ENCODE data around the gene PSMC3IP. TPM values are rescaled to one million over a fixed set of nuclear protein-coding genes. Genes with fewer than 3 reads are reported as not detected.
"Not testable (repeated sequence)": the region's sequence is repeated elsewhere in the genome, so short reads cannot be mapped to it uniquely, and the experiment has no call there.

Gene PSMC3IP
- total RNA-seq, 6 donors from 2014 or later = 1.9 to 6.8 (median 3.8) TPM; not detected in 1

GRCh38 chr17:42548993-42549755, 28.4 kb downstream of the PSMC3IP start:
- Histone ChIP-seq H3K9me3 (no peaks in the 10 kb centered on the region), H3K4me1 (peaks cover 12 to 34% (median 18%) of the 10 kb centered on the region in 4 donors), H3K4me3 (no peak overlapping the region), H3K36me3 (peaks cover 0 to 19% (median 1%) of the 10 kb centered on the region in 4 donors), H3K27ac (no peak overlapping the region), H3K27me3 (no peaks in the 10 kb centered on the region)
- no peak for ATAC-seq (ENCODE audit: low FRiP score in 2 of 2)
- no peak for DNase-seq
- TF ChIP-seq, protein P1, sequence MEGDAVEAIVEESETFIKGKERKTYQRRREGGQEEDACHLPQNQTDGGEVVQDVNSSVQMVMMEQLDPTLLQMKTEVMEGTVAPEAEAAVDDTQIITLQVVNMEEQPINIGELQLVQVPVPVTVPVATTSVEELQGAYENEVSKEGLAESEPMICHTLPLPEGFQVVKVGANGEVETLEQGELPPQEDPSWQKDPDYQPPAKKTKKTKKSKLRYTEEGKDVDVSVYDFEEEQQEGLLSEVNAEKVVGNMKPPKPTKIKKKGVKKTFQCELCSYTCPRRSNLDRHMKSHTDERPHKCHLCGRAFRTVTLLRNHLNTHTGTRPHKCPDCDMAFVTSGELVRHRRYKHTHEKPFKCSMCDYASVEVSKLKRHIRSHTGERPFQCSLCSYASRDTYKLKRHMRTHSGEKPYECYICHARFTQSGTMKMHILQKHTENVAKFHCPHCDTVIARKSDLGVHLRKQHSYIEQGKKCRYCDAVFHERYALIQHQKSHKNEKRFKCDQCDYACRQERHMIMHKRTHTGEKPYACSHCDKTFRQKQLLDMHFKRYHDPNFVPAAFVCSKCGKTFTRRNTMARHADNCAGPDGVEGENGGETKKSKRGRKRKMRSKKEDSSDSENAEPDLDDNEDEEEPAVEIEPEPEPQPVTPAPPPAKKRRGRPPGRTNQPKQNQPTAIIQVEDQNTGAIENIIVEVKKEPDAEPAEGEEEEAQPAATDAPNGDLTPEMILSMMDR (IDR thresholded peaks at IDR 0.05) = no peak
- TF ChIP-seq POLR2A (IDR thresholded peaks at IDR 0.05) = no peak
- TF ChIP-seq POLR2AphosphoS5 (IDR thresholded peaks at IDR 0.05) = no peak
- no peak for TF ChIP-seq EP300 (IDR thresholded peaks at IDR 0.05)
- WGBS, 2 donors = 84 to 85% methylated on average over 14 of the region's 14 CpGs

DNA sequence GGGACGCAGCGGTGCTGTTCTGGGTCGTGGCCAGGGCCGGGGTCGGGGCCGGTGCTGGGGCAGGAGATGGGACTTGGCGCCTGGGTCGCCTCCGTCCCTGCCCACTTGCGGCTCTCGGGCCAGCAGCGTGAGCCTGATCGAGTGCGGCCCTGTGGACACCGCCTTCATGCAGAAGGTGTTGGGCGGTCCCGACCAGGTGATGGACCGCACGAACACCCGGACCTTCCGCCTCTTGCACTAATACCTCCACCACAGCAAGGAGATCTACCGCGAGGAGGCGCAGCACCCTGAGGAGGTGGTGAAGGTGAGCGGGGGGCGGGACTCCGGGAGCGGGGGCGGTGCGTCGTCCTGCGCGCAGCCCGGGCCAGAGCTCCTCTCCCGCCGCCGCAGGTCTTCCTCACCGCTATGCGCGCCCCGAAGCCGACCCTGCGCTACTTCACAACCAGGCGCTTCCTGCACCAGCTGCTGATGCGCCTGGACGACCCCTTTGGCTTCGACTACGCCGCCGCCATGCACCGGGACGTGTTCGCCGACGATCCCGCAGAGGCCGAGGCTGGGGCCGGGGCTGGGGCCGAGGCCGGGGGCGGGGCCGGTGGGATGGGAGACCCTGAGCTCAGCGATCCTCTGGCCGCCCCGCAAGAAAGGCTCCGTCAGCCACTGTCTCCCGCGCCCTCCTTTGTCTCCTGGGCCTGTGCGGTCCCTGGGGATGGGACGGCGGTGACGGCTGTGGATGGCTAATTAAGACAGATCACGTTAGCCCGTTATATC, 29.3 kb downstream of the PSMC3IP start:
- H3K27me3 ChIP-seq = no peaks in the 10 kb centered on the region
- ATAC-seq (ENCODE audit: low FRiP score in 2 of 2) (peak; percentile 68 to 82), DNase-seq (peak; percentile 84 to 93)
- peak overlapping the region in 3 of 4 donors; percentile 31 to 48 (median 42) for H3K4me3 ChIP-seq
- H3K9me3 ChIP-seq = no peaks in the 10 kb centered on the region
- 55 to 59% methylated on average over 17 to 63 of the region's 74 CpGs for WGBS, 2 donors
- H3K36me3 ChIP-seq = peaks cover 5 to 28% (median 9%) of the 10 kb centered on the region in 4 donors
- no peak for TF ChIP-seq POLR2AphosphoS5 (IDR thresholded peaks at IDR 0.05)
- no peak for TF ChIP-seq EP300 (IDR thresholded peaks at IDR 0.05)
- TF ChIP-seq, protein P1 (IDR thresholded peaks at IDR 0.05) = peak in 4 of 6 experiments; percentile 28 to 75 (median 67)
- no peak for TF ChIP-seq POLR2A (IDR thresholded peaks at IDR 0.05)
- no peak overlapping the region for H3K27ac ChIP-seq
- peaks cover 3 to 25% (median 9%) of the 10 kb centered on the region in 4 donors for H3K4me1 ChIP-seq

DNA sequence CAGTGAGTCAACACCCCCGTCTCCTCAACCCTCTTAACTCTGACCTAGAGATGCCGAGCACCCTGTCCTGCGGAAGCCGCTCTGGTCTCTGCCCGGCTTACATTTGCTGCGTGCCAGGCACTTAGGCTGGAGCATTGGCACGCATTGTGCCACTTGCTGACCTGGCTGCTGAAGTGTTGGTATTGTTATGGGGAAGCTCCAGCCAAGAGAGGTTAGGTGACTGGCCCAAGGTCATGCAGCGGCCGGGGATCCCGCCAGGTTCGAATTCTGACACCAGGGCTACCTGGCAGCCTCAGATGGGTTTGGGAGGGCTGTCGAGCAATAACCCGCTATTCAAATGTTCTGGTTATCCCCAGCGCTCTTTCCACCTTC, 29.8 kb downstream of the PSMC3IP start:
- ATAC-seq (ENCODE audit: low FRiP score in 2 of 2) (no peak), DNase-seq (no peak)
- peak overlapping the region in 1 of 4 donors; percentile 48 for H3K4me3 ChIP-seq
- no peaks in the 10 kb centered on the region for H3K9me3 ChIP-seq
- peaks cover 0 to 19% (median 6%) of the 10 kb centered on the region in 4 donors for H3K4me1 ChIP-seq
- no peak overlapping the region for H3K27ac ChIP-seq
- peaks cover 7 to 29% (median 15%) of the 10 kb centered on the region in 4 donors for H3K36me3 ChIP-seq
- H3K27me3 ChIP-seq = no peaks in the 10 kb centered on the region
- 91% methylated on average over 11 of the region's 14 CpGs; no CpG with 5 or more reads in 1 of the 2 donors for WGBS, 2 donors
- TF ChIP-seq, protein P1 (IDR thresholded peaks at IDR 0.05) = no peak
- TF ChIP-seq POLR2A (IDR thresholded peaks at IDR 0.05) = peak in 1 of 4 donors; percentile 16

DNA sequence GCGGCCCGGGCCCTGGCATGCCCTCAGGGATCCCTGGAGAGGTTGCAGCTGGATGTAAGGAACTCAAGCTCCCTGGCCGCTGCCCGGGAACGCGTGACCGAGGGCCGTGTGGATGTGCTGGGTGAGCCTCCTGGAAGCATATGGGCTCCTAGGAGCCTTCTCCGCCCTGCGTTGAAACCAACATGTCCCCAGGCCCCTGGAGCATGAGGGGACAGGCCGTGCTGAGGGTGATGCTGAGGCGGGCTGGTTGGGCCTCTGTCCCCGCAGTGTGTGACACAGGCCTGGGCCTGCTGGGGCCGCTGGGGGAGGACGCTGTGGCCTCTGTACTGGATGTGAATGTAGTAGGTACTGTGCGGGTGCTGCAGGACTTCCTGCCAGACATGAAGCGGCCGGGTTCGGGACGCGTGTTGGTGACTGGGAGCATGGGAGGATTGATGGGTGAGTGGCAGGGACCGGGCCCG, 30.5 kb downstream of the PSMC3IP start:
- Histone ChIP-seq H3K27me3 (no peaks in the 10 kb centered on the region), H3K27ac (no peak overlapping the region), H3K4me3 (no peak overlapping the region), H3K36me3 (peaks cover 7 to 34% (median 20%) of the 10 kb centered on the region in 4 donors), H3K4me1 (peaks cover 0 to 14% (median 6%) of the 10 kb centered on the region in 4 donors), H3K9me3 (no peaks in the 10 kb centered on the region)
- DNase-seq (peak in 1 of 2 donors; percentile 82), ATAC-seq (ENCODE audit: low FRiP score in 2 of 2) (peak in 1 of 2 donors; percentile 6)
- WGBS, 2 donors = 92 to 94% methylated on average over 8 to 23 of the region's 23 CpGs
- TF ChIP-seq POLR2A (IDR thresholded peaks at IDR 0.05) = no peak
- TF ChIP-seq, protein P1 (IDR thresholded peaks at IDR 0.05) = no peak
- no peak for TF ChIP-seq POLR2AphosphoS5 (IDR thresholded peaks at IDR 0.05)
- TF ChIP-seq EP300 (IDR thresholded peaks at IDR 0.05) = no peak

- Histone ChIP-seq H3K36me3 (peaks cover 7 to 45% (median 26%) of the 10 kb centered on the region in 4 donors), H3K4me1 (peaks cover 0 to 14% (median 6%) of the 10 kb centered on the region in 4 donors)
- 89 to 96% methylated on average over 9 of the region's 9 CpGs for WGBS, 2 donors
- not testable (repeated sequence) for H3K27me3 ChIP-seq; DNase-seq; H3K4me3 ChIP-seq; H3K9me3 ChIP-seq; H3K27ac ChIP-seq; ATAC-seq (ENCODE audit: low FRiP score in 2 of 2)
Observed at GRCh38 chr17:42545755-42546505, 31.6 kb downstream of the PSMC3IP start.

Measured in upper lobe of left lung (tissue), 6 donors.